ENCODE measurements around the gene DNLZ. TPM values are rescaled to one million over a fixed set of nuclear protein-coding genes. Genes with fewer than 3 reads are reported as not detected.

The DNLZ gene
- total RNA-seq, 1 donor from 2014 or later, result 19.9 TPM

- Mint-ChIP-seq H3K27me3 (ENCODE audit: low read depth) (no peaks in the 10 kb centered on the region), H3K9me3 (ENCODE audit: low read depth) (peaks cover 18% of the 10 kb centered on the region), H3K4me3 (ENCODE audit: unreplicated experiment) (no peak overlapping the region), H3K4me1 (ENCODE audit: low read depth) (no peaks in the 10 kb centered on the region), H3K36me3 (ENCODE audit: low read depth) (peaks cover 7% of the 10 kb centered on the region), H3K27ac (ENCODE audit: unreplicated experiment) (no peak overlapping the region)
- DNase-seq (ENCODE audit: low spot score), result no peak
- no peak for TF ChIP-seq CTCF (IDR thresholded peaks at IDR 0.05)
Observed at GRCh38 chr9:136314944-136315343, 48.6 kb downstream of the DNLZ start.

DNA sequence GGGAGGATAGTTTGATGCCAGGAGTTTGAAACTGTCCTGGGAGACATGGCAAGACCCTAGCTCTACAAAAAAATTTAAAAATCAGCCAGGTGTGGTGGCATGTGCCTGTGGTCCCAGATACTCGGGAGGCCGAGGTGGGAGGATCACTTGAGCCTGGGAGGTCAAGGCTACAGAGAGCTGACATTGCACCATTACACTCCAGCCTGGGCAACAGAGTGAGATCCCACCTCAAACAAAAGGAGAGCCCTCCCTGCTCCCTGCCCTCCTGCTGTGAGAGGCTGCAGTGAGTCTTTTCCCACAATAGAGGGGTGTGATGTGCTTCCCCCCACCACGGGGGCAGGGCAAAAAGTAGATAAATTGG, 49.5 kb downstream of the DNLZ start:
- Mint-ChIP-seq H3K27me3 (ENCODE audit: low read depth) (no peaks in the 10 kb centered on the region), H3K4me1 (ENCODE audit: low read depth) (no peaks in the 10 kb centered on the region), H3K36me3 (ENCODE audit: low read depth) (peaks cover 7% of the 10 kb centered on the region), H3K27ac (ENCODE audit: unreplicated experiment) (no peak overlapping the region), H3K9me3 (ENCODE audit: low read depth) (peaks cover 18% of the 10 kb centered on the region), H3K4me3 (ENCODE audit: unreplicated experiment) (no peak overlapping the region)
- DNase-seq (ENCODE audit: low spot score), result no peak
- no peak for TF ChIP-seq CTCF (IDR thresholded peaks at IDR 0.05)

GRCh38 chr9:136313111-136314055, 50.2 kb downstream of the DNLZ start:
- no peak overlapping the region for H3K27ac Mint-ChIP-seq (ENCODE audit: unreplicated experiment)
- no peak overlapping the region for H3K4me3 Mint-ChIP-seq (ENCODE audit: unreplicated experiment)
- no peaks in the 10 kb centered on the region for H3K4me1 Mint-ChIP-seq (ENCODE audit: low read depth)
- no peak for DNase-seq (ENCODE audit: low spot score)
- TF ChIP-seq CTCF (IDR thresholded peaks at IDR 0.05), result no peak
- no peaks in the 10 kb centered on the region for H3K27me3 Mint-ChIP-seq (ENCODE audit: low read depth)
- peaks cover 7% of the 10 kb centered on the region for H3K36me3 Mint-ChIP-seq (ENCODE audit: low read depth)
- peaks cover 18% of the 10 kb centered on the region for H3K9me3 Mint-ChIP-seq (ENCODE audit: low read depth)

- H3K36me3 Mint-ChIP-seq (ENCODE audit: low read depth), result peaks cover 7% of the 10 kb centered on the region
- peaks cover 18% of the 10 kb centered on the region for H3K9me3 Mint-ChIP-seq (ENCODE audit: low read depth)
- H3K27me3 Mint-ChIP-seq (ENCODE audit: low read depth), result no peaks in the 10 kb centered on the region
- H3K4me1 Mint-ChIP-seq (ENCODE audit: low read depth), result no peaks in the 10 kb centered on the region
- H3K4me3 Mint-ChIP-seq (ENCODE audit: unreplicated experiment), result no peak overlapping the region
- DNase-seq (ENCODE audit: low spot score), result no peak
- peak; percentile 77 for TF ChIP-seq CTCF (IDR thresholded peaks at IDR 0.05)
- H3K27ac Mint-ChIP-seq (ENCODE audit: unreplicated experiment), result no peak overlapping the region
Observed at GRCh38 chr9:136312436-136312835, 51.1 kb downstream of the DNLZ start.

GRCh38 chr9:136312009-136312375, 51.6 kb downstream of the DNLZ start:
- TF ChIP-seq CTCF (IDR thresholded peaks at IDR 0.05), result no peak
- H3K9me3 Mint-ChIP-seq (ENCODE audit: low read depth), result peaks cover 18% of the 10 kb centered on the region
- no peak overlapping the region for H3K4me3 Mint-ChIP-seq (ENCODE audit: unreplicated experiment)
- no peaks in the 10 kb centered on the region for H3K27me3 Mint-ChIP-seq (ENCODE audit: low read depth)
- no peaks in the 10 kb centered on the region for H3K4me1 Mint-ChIP-seq (ENCODE audit: low read depth)
- DNase-seq (ENCODE audit: low spot score), result no peak
- H3K36me3 Mint-ChIP-seq (ENCODE audit: low read depth), result peaks cover 7% of the 10 kb centered on the region
- H3K27ac Mint-ChIP-seq (ENCODE audit: unreplicated experiment), result no peak overlapping the region
